Mesenchymal stem cell (in vitro differentiated cells and primary cell): ENCODE results near the gene CAPN13.
A peak's percentile ranks its signal among the peaks of the same experiment; 100 is the strongest.

ENCODE experiments used
- DNase-seq: peaks from one replicate; pipeline ENCODE4 v3.0.0-alpha.2; 2013
- H2AFZ ChIP-seq: one replicate; pipeline ENCODE4 v1.6.1; 2013; ENCODE audit warnings: low read depth, mild to moderate bottlenecking, control low read depth, inconsistent platforms, low read length, moderate library complexity
- H2AK5ac ChIP-seq: 2 replicates; pipeline ENCODE4 v1.6.1; 2013; ENCODE audit warnings: low read length, moderate library complexity, mild to moderate bottlenecking, inconsistent platforms; ENCODE audit not compliant: severe bottlenecking
- H2BK120ac ChIP-seq: one replicate; pipeline ENCODE4 v1.6.1; 2013; ENCODE audit warnings: low read depth, mild to moderate bottlenecking, inconsistent platforms, low read length, moderate library complexity
- H2BK12ac ChIP-seq, 2 experiments: one replicate each; pipeline ENCODE4 v1.6.1; 2013; ENCODE audit warnings: inconsistent platforms in 2 of 2, low read length in 2 of 2, mild to moderate bottlenecking in 2 of 2, moderate library complexity in 2 of 2, control low read depth in 1 of 2
- H2BK15ac ChIP-seq: one replicate; pipeline ENCODE4 v1.6.1; 2013; ENCODE audit warnings: mild to moderate bottlenecking, low read depth, inconsistent platforms; ENCODE audit not compliant: poor library complexity, severe bottlenecking
- H2BK5ac ChIP-seq: 2 replicates; pipeline ENCODE4 v1.6.1; 2013; ENCODE audit warnings: low read depth, mild to moderate bottlenecking, low read length, control low read depth, inconsistent platforms; ENCODE audit not compliant: poor library complexity, severe bottlenecking
- H3K14ac ChIP-seq, 2 experiments: one replicate each; pipeline ENCODE4 v1.6.1; 2013; ENCODE audit warnings: inconsistent platforms in 2 of 2, low read length in 2 of 2, control low read depth in 1 of 2, mild to moderate bottlenecking in 1 of 2, moderate library complexity in 1 of 2
- H3K18ac ChIP-seq, 2 experiments: one replicate each; pipeline ENCODE4 v1.6.1; 2013; ENCODE audit warnings: inconsistent platforms in 2 of 2, low read length in 2 of 2, control low read depth in 1 of 2, low read depth in 1 of 2, mild to moderate bottlenecking in 1 of 2
- H3K23ac ChIP-seq, 2 experiments: one replicate each; pipeline ENCODE4 v1.6.1; 2013; ENCODE audit warnings: inconsistent platforms in 2 of 2, low read length in 2 of 2, mild to moderate bottlenecking in 2 of 2, moderate library complexity in 2 of 2, control low read depth in 1 of 2
- H3K27ac ChIP-seq: 2 replicates; pipeline ENCODE4 v1.5.1; 2013; ENCODE audit warnings: mild to moderate bottlenecking, moderate library complexity, low read length, control low read depth, inconsistent platforms; ENCODE audit not compliant: poor library complexity, severe bottlenecking
- H3K27me3 ChIP-seq, 2 experiments: 2 replicates each; pipeline versions ENCODE4 v1.6.1 to v1.7.0; 2013; ENCODE audit warnings: low read length in 2 of 2, mild to moderate bottlenecking in 2 of 2, moderate library complexity in 2 of 2, control low read depth in 1 of 2, inconsistent platforms in 1 of 2; ENCODE audit not compliant: control insufficient read depth in 1 of 2, insufficient read depth in 1 of 2
- H3K36me3 ChIP-seq, 2 experiments: 2 replicates each; pipeline versions ENCODE4 v1.6.1 to v1.7.0; 2013; ENCODE audit warnings: low read length in 2 of 2, control low read depth in 1 of 2, inconsistent platforms in 1 of 2, low read depth in 1 of 2, mild to moderate bottlenecking in 1 of 2; ENCODE audit not compliant: insufficient read depth in 2 of 2, control insufficient read depth in 1 of 2
- H3K4ac ChIP-seq, 2 experiments: one replicate each; pipeline ENCODE4 v1.6.1; 2013; ENCODE audit warnings: inconsistent platforms in 2 of 2, low read length in 2 of 2, mild to moderate bottlenecking in 2 of 2, moderate library complexity in 2 of 2, control low read depth in 1 of 2, low read depth in 1 of 2
- H3K4me1 ChIP-seq: 2 replicates; pipeline ENCODE4 v1.6.1; 2013; ENCODE audit warnings: low read depth, low read length, control low read depth; ENCODE audit not compliant: control insufficient read depth, insufficient read depth
- H3K4me2 ChIP-seq: 2 replicates; pipeline ENCODE4 v1.6.1; 2013; ENCODE audit warnings: low read length, mild to moderate bottlenecking, inconsistent platforms; ENCODE audit not compliant: poor library complexity, severe bottlenecking
- H3K4me3 ChIP-seq, 2 experiments: 2 replicates each; pipeline versions ENCODE4 v1.5.1 to v1.7.0; 2013; ENCODE audit warnings: low read length in 2 of 2, mild to moderate bottlenecking in 2 of 2, control low read depth in 1 of 2, low read depth in 1 of 2; ENCODE audit not compliant: insufficient read depth in 1 of 2
- H3K79me1 ChIP-seq: replicated peaks from 2 replicates; pipeline ENCODE4 v1.6.1; 2013; ENCODE audit warnings: mild to moderate bottlenecking, control low read depth, low read length, inconsistent platforms; ENCODE audit not compliant: poor library complexity, severe bottlenecking
- H3K9ac ChIP-seq: 2 replicates; pipeline ENCODE4 v1.7.0; 2013; ENCODE audit warnings: mild to moderate bottlenecking, low read length, moderate library complexity
- H3K9me3 ChIP-seq: 2 replicates; pipeline ENCODE4 v1.7.0; 2013; ENCODE audit warnings: mild to moderate bottlenecking, low read length; ENCODE audit not compliant: control insufficient read depth
- H4K8ac ChIP-seq: one replicate; pipeline ENCODE4 v1.6.1; 2013; ENCODE audit warnings: inconsistent platforms, mild to moderate bottlenecking, low read length, moderate library complexity
- H4K91ac ChIP-seq: one replicate; pipeline ENCODE4 v1.6.1; 2013; ENCODE audit warnings: mild to moderate bottlenecking, low read length, inconsistent platforms
- WGBS: methylation state at CpG from one replicate; pipeline ENCODE4 v1.1.7; 2013; ENCODE audit warnings: mixed read lengths; 5-methylcytosine and 5-hydroxymethylcytosine counted together

CAPN13 gene

DNA sequence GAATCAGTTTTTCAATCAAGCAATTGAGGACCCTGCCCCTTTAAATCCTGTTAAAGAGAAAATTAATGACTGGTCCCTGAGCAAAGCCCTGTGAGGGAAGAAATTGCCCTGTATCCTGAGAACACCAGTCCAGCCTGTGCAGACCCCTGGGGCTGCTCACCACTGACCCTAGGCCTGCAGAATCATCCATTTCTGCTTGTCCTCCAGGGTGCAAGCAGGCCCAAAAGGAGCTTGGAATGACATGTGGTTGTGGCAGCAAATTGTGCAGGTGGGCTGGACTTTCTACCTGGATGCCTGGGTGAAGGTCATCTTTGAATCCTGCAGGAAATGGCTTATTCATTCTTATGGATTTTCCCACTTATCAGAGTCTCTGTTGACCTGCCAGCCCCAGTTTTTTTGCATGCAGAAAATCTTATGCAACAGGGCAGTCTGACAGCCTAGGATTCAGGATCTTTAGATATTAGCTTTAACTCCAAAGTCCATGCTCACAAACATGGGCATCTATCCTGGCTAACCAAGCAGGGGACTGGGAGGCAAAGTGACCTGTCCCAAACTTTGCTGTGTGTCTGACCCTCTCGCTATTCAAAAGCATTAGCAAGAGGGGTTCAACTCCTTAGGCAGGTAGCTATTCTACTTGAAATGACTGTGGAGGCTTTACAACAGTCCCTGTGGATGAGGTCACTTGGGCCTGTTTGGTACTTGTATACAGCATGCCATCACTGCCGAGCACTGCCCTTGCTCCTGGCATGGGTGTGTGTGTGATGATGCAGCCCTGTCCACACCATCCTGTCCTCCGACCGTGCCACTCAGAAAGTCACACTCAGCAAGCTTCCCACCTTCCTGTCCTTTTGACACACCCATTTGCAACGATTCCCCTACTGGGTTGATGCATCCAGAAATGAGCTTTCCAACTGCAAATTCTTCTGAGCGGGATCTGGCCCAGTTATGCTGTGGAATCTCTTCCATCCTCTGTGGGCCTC is 85.3 kb downstream of the CAPN13 start:
- H4K91ac ChIP-seq = no peak overlapping the region
- H3K9me3 ChIP-seq = no peaks in the 10 kb centered on the region
- H3K27ac ChIP-seq = no peak overlapping the region
- DNase-seq = no peak
- no peak overlapping the region for H3K9ac ChIP-seq
- 80% methylated on average over 6 of the region's 6 CpGs for WGBS
- no peak overlapping the region for H2BK12ac ChIP-seq
- H3K18ac ChIP-seq = no peak overlapping the region
- H3K36me3 ChIP-seq = no peaks in the 10 kb centered on the region
- no peak overlapping the region for H3K4me2 ChIP-seq
- no peak overlapping the region for H2BK15ac ChIP-seq
- H3K27me3 ChIP-seq = peaks cover 20 to 52% of the 10 kb centered on the region in 2 experiments
- H3K79me1 ChIP-seq = no peaks in the 10 kb centered on the region
- no peak overlapping the region for H3K4ac ChIP-seq
- H2AFZ ChIP-seq = no peak overlapping the region
- no peak overlapping the region for H3K23ac ChIP-seq
- peak overlapping the region; percentile 77 for H4K8ac ChIP-seq
- no peak overlapping the region for H2AK5ac ChIP-seq
- no peaks in the 10 kb centered on the region for H3K4me1 ChIP-seq
- H3K4me3 ChIP-seq = no peak overlapping the region
- no peak overlapping the region for H2BK5ac ChIP-seq
- no peak overlapping the region for H3K14ac ChIP-seq
- H2BK120ac ChIP-seq = no peak overlapping the region

GRCh38 chr2:30721241-30721640 is 86.0 kb downstream of the CAPN13 start:
- Histone ChIP-seq H3K14ac (no peak overlapping the region), H3K23ac (no peak overlapping the region), H3K4me3 (no peak overlapping the region), H2BK12ac (no peak overlapping the region), H2BK120ac (no peak overlapping the region), H3K18ac (no peak overlapping the region), H3K36me3 (no peaks in the 10 kb centered on the region), H3K9me3 (no peaks in the 10 kb centered on the region), H4K8ac (no peak overlapping the region), H3K4me1 (no peaks in the 10 kb centered on the region), H2AFZ (no peak overlapping the region), H2BK15ac (no peak overlapping the region), H3K9ac (no peak overlapping the region), H4K91ac (no peak overlapping the region), H3K27me3 (peaks cover 23 to 59% of the 10 kb centered on the region in 2 experiments), H3K4me2 (no peak overlapping the region), H3K27ac (no peak overlapping the region), H3K4ac (no peak overlapping the region), H2BK5ac (no peak overlapping the region), H2AK5ac (no peak overlapping the region), H3K79me1 (no peaks in the 10 kb centered on the region)
- 74% methylated on average over 4 of the region's 4 CpGs for whole genome bisulfite sequencing
- DNase-seq = no peak

DNA sequence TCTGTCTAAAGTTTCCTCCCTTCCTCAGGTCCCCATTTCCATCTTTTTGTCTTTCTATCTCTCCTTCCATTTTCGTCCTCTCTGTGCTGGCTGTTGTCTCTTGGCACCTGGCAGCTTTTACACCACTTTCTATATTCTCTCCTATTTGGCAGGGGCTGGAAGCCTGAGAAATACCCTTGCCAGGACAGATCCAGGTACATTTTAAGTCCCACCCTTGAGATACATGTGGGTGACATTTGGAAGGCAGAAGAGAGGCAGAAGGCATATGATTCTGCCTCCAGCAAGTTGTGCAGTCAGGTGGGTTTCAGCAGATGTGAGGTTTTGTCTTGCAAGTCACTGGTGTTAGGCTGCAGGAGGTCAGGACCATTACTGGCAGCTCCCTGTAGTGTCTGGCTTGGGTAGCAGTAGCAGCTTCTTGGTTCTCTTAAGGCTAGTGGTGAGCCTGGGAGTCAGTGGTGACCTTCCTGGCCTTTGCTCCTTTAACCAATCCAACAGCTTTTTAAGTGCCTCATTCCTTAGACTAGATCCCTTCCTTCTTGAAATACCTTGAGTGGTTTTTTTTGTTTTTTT is 90.1 kb downstream of the CAPN13 start:
- H3K4me1 ChIP-seq = no peaks in the 10 kb centered on the region
- no peak overlapping the region for H2BK15ac ChIP-seq
- no peak overlapping the region for H2BK5ac ChIP-seq
- H3K79me1 ChIP-seq = no peaks in the 10 kb centered on the region
- H2AK5ac ChIP-seq = no peak overlapping the region
- H3K9me3 ChIP-seq = no peaks in the 10 kb centered on the region
- H2BK12ac ChIP-seq = no peak overlapping the region
- H3K4me3 ChIP-seq = no peak overlapping the region
- no peak overlapping the region for H4K8ac ChIP-seq
- no peak overlapping the region for H3K14ac ChIP-seq
- 29% methylated on average over 1 of the region's 1 CpG for WGBS
- H3K36me3 ChIP-seq = no peaks in the 10 kb centered on the region
- H2AFZ ChIP-seq = no peak overlapping the region
- H4K91ac ChIP-seq = no peak overlapping the region
- no peak overlapping the region for H3K4ac ChIP-seq
- no peak overlapping the region for H3K23ac ChIP-seq
- H3K9ac ChIP-seq = no peak overlapping the region
- no peak overlapping the region for H2BK120ac ChIP-seq
- no peak overlapping the region for H3K27ac ChIP-seq
- H3K18ac ChIP-seq = no peak overlapping the region
- no peak for DNase-seq
- no peak overlapping the region for H3K4me2 ChIP-seq
- peaks cover 19 to 27% of the 10 kb centered on the region in 2 experiments for H3K27me3 ChIP-seq

DNA sequence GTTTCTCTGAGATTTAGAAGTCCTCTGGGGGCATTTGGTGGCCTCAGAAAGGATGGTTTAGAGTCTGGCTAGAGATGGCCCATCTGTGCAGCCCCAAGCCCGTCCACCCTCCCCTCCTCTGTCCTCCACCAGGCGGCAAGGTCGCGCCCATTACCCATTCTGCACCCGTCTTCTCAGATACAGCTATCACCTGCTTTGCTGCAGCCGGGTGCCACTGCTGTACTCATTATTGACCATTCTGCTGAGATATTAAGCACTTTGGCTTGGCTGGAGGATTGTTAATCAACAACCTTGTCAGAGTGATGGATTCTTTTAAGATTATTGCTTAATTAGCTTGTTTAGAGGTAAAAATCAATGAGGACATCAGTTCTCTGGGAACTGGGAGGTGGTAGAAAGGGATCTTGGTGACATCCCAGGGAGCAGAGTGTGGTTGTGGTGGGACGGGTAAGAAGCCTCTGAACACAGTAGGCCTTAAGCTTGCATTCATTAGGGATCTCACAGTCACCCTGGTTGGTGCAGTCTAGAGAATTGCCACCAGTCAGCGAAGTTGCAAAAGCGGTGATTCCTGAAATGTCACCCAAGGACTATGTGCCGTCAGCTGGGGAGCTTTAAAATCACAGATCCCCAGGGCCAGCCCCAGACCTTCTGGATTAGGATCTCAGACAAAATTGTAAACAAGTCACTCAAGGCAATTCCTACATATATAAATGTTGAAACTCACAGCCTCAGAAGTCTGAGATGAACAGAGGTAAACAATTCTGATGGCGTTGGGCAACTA is 90.9 kb downstream of the CAPN13 start:
- Histone ChIP-seq H3K9me3 (no peaks in the 10 kb centered on the region), H4K91ac (no peak overlapping the region), H2AK5ac (no peak overlapping the region), H3K18ac (no peak overlapping the region), H2BK120ac (no peak overlapping the region), H3K36me3 (no peaks in the 10 kb centered on the region), H3K4ac (no peak overlapping the region), H2BK15ac (no peak overlapping the region), H3K23ac (no peak overlapping the region), H3K4me2 (no peak overlapping the region), H3K4me1 (peaks cover 1% of the 10 kb centered on the region), H3K9ac (no peak overlapping the region), H3K27me3 (peaks cover 13 to 18% of the 10 kb centered on the region in 2 experiments), H2BK12ac (no peak overlapping the region), H3K79me1 (no peaks in the 10 kb centered on the region), H4K8ac (no peak overlapping the region), H3K27ac (no peak overlapping the region), H3K4me3 (no peak overlapping the region), H3K14ac (no peak overlapping the region), H2BK5ac (no peak overlapping the region), H2AFZ (no peak overlapping the region)
- 80% methylated on average over 7 of the region's 11 CpGs for WGBS
- no peak for DNase-seq
